ENCODE results near the gene ACTL8.

- no peak for TF ChIP-seq CTCF (IDR thresholded peaks at IDR 0.05; ENCODE audit: insufficient read depth, low read length)
- TF ChIP-seq, protein P1, sequence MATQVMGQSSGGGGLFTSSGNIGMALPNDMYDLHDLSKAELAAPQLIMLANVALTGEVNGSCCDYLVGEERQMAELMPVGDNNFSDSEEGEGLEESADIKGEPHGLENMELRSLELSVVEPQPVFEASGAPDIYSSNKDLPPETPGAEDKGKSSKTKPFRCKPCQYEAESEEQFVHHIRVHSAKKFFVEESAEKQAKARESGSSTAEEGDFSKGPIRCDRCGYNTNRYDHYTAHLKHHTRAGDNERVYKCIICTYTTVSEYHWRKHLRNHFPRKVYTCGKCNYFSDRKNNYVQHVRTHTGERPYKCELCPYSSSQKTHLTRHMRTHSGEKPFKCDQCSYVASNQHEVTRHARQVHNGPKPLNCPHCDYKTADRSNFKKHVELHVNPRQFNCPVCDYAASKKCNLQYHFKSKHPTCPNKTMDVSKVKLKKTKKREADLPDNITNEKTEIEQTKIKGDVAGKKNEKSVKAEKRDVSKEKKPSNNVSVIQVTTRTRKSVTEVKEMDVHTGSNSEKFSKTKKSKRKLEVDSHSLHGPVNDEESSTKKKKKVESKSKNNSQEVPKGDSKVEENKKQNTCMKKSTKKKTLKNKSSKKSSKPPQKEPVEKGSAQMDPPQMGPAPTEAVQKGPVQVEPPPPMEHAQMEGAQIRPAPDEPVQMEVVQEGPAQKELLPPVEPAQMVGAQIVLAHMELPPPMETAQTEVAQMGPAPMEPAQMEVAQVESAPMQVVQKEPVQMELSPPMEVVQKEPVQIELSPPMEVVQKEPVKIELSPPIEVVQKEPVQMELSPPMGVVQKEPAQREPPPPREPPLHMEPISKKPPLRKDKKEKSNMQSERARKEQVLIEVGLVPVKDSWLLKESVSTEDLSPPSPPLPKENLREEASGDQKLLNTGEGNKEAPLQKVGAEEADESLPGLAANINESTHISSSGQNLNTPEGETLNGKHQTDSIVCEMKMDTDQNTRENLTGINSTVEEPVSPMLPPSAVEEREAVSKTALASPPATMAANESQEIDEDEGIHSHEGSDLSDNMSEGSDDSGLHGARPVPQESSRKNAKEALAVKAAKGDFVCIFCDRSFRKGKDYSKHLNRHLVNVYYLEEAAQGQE (IDR thresholded peaks at IDR 0.05; ENCODE audit: insufficient replicate concordance, low read depth): no peak
These were observed 43.8 kb downstream of the ACTL8 start for GRCh38 chr1:17798799-17799382.
